Activated naive CD8-positive, alpha-beta T cell treated with anti-CD3 and anti-CD28 coated beads, Interleukin-2, amount 50 U/mL, for 24 hours (primary cell): ENCODE results near the gene TGFBR3L.

Source experiments
- ATAC-seq: fragments of 150-1000 bp; cut with Tn5 transposase; one replicate; pipeline ENCODE4 v1.10.0; 2021
- DNase-seq: peaks from one replicate; pipeline ENCODE4 v3.0.0; 2021
- H3K27ac Mint-ChIP-seq: one replicate; pipeline ENCODE4 v1.8.0; 2021; ENCODE audit warnings: mild to moderate bottlenecking, mixed read lengths
- H3K27me3 Mint-ChIP-seq: one replicate; pipeline ENCODE4 v1.8.0; 2021; ENCODE audit warnings: mixed read lengths
- H3K36me3 Mint-ChIP-seq: one replicate; pipeline ENCODE4 v1.8.0; 2021; ENCODE audit warnings: low read depth, mixed read lengths
- H3K4me1 Mint-ChIP-seq: one replicate; pipeline ENCODE4 v1.8.0; 2021; ENCODE audit warnings: mixed read lengths
- H3K4me3 Mint-ChIP-seq: one replicate; pipeline ENCODE4 v1.8.0; 2021; ENCODE audit warnings: mild to moderate bottlenecking, moderate library complexity, mixed read lengths
- H3K9me3 Mint-ChIP-seq: one replicate; pipeline ENCODE4 v1.8.0; 2021; ENCODE audit warnings: mixed read lengths

TGFBR3L gene

DNA sequence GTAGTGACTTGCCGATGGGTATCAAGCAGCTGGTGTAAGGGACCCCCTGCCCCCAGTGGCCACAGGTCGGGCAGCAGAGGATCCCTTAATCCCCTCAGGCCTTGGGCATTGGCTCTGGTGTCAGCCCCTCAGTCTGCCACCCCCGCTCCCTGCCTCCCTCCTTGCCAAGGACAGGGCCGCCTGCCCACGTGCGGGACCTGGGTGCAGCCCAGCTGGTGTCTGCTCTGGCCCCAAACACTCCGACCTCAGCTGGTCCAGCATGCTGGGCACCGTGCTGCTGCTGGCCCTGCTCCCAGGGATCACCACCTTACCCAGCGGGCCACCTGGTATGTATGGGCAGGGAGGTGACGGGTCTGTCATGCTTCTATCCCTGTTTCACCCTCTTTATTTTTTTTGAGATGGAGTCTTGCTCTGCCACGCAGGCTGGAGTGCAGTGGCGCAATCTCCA lies at the start of gene TGFBR3L:
TSS of gene TGFBR3L (plus strand) at position 233 of the 448 bp plus-strand sequence.
- H3K27ac Mint-ChIP-seq = no peak within 1 kb of the TSS
- DNase-seq (no peak), ATAC-seq (no peak)
- peaks cover 10% of the 10 kb centered on the region for H3K36me3 Mint-ChIP-seq
- peaks cover 29% of the 10 kb centered on the region for H3K27me3 Mint-ChIP-seq
- H3K9me3 Mint-ChIP-seq = no peaks in the 10 kb centered on the region
- H3K4me3 Mint-ChIP-seq = peak within 1 kb of the TSS; percentile 61
- H3K4me1 Mint-ChIP-seq = peaks cover 18% of the 10 kb centered on the region

DNA sequence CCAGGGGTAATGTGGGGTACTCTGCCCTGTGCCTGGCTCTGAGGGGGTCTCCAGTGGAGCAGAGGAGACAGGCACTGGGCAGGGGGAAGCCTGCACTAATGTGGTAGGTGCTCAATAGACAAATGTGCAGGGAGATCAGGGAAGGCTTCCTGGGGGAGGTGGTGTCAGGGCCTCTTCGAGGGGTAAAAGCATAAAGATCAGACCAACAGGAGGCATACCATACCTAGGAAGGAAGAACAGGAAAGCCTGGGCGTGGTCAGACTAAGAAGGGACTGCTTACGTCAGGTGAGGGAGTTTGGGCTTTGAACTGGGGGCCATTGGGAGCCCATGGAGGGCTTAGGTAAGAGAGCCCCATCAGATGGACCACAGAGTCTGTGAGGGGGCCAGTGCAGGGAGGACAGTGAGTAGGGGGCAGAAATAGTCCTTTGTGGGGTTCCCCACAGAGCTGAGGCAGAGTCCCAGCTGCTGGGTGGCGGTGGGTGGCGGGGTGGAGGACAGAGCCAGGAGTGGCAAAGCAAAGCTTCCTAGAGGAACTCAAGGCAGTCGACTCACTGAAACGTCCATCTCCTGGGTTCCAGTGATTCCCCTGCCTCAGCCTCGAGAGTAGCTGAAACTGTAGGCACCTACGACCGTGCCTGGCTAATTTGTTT lies 49.2 kb upstream of the TGFBR3L start:
- peaks cover 21% of the 10 kb centered on the region for H3K4me1 Mint-ChIP-seq
- H3K4me3 Mint-ChIP-seq = no peak overlapping the region
- ATAC-seq = no peak

DNA sequence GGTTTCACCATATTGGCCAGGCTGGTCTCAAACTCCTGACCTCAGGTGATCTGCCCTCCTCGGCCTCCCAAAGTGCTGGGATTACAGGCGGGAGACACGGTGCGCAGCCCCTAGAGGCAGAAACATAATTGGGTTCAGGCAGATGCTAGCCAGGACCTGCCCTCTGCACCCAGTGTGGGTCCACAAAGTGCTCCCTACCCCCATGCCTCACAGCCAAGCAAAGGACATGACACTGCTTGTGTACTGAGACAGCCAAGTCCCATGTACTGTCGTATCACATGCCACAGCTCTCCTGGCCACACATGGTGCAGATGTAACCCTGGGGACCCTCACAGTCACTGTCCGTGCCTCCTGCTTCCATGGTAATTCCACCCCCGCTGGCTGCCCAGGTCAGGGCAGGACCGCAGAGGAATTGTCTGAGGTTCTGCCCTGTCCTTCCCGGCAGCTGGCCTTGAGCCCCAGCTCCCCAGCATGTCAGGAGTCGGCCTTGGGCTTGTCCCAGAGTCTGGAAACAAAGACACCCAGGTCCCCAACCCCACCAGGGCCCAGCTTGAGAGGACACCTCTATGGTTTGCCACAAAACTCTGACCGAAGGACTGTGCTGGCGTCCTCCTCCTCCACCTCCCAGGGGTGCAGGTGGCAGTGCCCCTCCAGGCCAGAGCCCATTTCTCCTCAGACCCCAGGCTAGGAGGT lies 48.1 kb upstream of the TGFBR3L start:
- no peaks in the 10 kb centered on the region for H3K9me3 Mint-ChIP-seq
- peaks cover 42% of the 10 kb centered on the region for H3K27me3 Mint-ChIP-seq
- no peak overlapping the region for H3K27ac Mint-ChIP-seq
- DNase-seq (no peak), ATAC-seq (no peak)
- peaks cover 24% of the 10 kb centered on the region for H3K4me1 Mint-ChIP-seq
- no peak overlapping the region for H3K4me3 Mint-ChIP-seq
- no peaks in the 10 kb centered on the region for H3K36me3 Mint-ChIP-seq

More for the DNA sequence above, 49.2 kb upstream of the TGFBR3L start:
- H3K27ac Mint-ChIP-seq = no peak overlapping the region
- no peaks in the 10 kb centered on the region for H3K36me3 Mint-ChIP-seq
- peaks cover 44% of the 10 kb centered on the region for H3K27me3 Mint-ChIP-seq
- H3K9me3 Mint-ChIP-seq = no peaks in the 10 kb centered on the region
- no peak for DNase-seq

DNA sequence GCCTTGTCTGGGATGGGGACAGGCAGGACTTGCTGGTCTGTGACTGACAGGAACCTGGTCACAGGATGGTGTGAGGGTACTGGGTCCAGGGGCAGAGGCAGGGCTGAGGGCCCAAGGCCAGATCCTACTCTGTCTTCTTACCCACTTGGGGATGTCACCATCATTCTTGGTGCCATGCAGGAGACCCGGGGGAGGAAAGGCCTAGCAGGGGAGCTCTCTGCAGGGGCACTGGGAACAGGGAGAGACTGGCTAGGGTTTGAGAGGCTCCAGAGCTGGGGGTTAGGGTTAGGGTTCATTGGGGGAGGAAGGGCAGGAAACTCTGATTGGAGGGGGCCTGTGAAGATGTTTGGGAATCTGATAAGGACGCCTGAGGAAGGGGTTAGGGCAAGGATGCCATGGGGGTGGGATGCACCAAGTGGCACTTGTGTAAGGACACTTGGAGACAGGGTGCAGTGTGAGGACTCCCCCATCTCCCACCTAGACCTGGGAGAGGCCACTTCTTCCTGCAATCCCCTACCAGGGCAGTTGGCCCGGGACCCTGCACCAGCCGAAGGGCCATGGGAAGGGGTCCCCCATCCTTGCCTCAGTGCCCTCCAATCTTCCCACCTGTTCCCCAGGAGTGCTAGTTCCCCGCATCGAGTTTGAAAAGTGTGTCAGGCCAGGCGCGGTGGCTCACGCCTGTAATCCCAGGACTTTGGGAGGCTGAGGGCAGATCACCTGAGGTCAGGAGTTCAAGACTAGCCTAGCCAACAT lies 47.4 kb upstream of the TGFBR3L start:
- Mint-ChIP-seq H3K27me3 (peaks cover 46% of the 10 kb centered on the region), H3K4me3 (no peak overlapping the region), H3K9me3 (no peaks in the 10 kb centered on the region), H3K27ac (no peak overlapping the region), H3K36me3 (no peaks in the 10 kb centered on the region), H3K4me1 (peaks cover 27% of the 10 kb centered on the region)
- DNase-seq = no peak
- ATAC-seq = no peak

DNA sequence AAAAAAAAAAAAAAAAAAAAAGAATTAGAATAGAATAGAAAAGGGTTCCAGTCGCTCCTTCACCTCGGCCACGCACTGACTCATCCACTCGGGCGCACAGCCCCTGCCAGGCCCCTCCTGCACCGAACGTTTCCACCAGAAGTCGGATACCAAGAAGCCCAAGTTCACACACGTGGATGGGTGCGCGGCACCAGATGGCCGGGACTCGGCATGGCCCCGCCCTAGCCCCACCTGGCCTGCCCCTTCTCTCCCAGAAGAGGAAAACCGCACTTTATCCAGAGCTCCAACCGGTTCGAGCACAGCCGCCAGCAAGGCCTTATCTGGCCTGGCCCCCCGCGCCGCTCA lies 46.3 kb upstream of the TGFBR3L start:
- no peak for DNase-seq
- Mint-ChIP-seq H3K4me3 (peak overlapping the region; percentile 65), H3K4me1 (peaks cover 27% of the 10 kb centered on the region)

DNA sequence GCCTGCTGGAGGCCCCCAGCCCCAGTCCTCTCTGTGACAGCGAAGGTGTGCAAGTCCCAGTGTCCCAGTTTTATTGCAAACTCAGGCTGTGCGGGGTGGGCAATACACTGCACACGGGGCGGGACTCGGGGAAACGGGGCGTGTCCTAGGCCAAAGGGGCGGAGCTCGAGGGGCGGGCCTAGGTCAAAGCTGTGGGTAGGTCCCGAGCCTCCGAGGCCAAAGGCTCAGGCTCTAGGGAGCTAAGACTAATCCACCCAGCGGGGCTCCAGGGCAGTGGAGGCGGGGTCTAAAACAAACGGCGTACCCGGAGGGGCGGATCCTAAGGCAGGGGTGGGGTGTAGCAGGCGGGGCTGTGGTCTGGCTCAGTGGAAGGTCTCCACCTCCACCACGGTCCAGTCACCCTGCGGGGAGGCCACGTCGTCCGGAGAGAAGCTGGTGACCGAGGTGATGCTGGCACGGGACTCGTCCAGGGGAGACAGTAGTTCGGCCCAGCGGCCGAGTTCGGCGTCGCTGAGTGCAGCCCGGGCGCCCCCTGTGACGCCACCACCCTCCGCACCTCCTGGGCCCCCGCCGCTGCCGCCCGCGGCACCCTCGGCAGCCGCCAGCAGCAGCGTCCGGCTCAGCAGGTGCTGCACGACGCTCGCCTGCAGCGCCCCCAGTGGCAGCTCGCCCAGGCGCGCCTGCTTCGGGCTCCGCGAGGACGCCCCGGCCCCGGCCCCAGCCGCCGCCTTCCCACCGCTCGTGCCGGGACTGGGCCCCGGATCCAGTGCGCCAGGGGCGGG lies 45.8 kb upstream of the TGFBR3L start:
- no peaks in the 10 kb centered on the region for H3K36me3 Mint-ChIP-seq

More for the DNA sequence above, 46.3 kb upstream of the TGFBR3L start:
- no peak for ATAC-seq
- H3K9me3 Mint-ChIP-seq = no peaks in the 10 kb centered on the region
- peaks cover 51% of the 10 kb centered on the region for H3K27me3 Mint-ChIP-seq
- H3K36me3 Mint-ChIP-seq = no peaks in the 10 kb centered on the region
- H3K27ac Mint-ChIP-seq = no peak overlapping the region

DNA sequence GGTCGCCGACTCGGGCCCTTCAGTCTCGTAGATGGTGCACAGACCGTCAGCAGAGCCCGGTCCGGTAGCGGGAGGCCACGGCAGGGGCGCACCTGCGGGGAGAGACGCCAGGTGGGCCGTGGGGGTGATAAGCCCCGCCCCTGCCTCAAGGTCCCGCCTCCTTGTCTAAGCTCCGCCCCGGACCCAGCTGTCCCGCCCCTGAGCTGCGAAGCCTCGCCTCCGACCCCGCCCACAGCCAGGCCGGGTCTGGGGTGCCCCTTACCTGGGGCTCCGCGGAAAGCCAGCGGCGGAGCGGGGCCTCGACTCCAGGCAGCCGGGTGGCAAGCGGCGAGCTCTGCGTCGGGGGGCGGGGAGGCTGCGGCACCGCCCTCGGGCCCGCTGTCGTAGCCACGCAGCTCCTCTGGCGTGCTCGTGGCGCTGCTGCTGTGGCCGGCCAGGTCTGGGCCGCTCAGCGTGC lies 45.1 kb upstream of the TGFBR3L start:
- Mint-ChIP-seq H3K4me3 (no peak overlapping the region), H3K4me1 (peaks cover 30% of the 10 kb centered on the region), H3K36me3 (no peaks in the 10 kb centered on the region), H3K9me3 (no peaks in the 10 kb centered on the region), H3K27ac (no peak overlapping the region), H3K27me3 (peaks cover 47% of the 10 kb centered on the region)
- DNase-seq (peak; percentile 75), ATAC-seq (peak; percentile 31)

More for the DNA sequence above, 45.8 kb upstream of the TGFBR3L start:
- Mint-ChIP-seq H3K4me1 (peaks cover 29% of the 10 kb centered on the region), H3K27ac (peak overlapping the region; percentile 42), H3K9me3 (no peaks in the 10 kb centered on the region), H3K27me3 (peaks cover 51% of the 10 kb centered on the region), H3K4me3 (peak overlapping the region; percentile 65)
- peak; percentile 70 for ATAC-seq
- peak; percentile 84 for DNase-seq

DNA sequence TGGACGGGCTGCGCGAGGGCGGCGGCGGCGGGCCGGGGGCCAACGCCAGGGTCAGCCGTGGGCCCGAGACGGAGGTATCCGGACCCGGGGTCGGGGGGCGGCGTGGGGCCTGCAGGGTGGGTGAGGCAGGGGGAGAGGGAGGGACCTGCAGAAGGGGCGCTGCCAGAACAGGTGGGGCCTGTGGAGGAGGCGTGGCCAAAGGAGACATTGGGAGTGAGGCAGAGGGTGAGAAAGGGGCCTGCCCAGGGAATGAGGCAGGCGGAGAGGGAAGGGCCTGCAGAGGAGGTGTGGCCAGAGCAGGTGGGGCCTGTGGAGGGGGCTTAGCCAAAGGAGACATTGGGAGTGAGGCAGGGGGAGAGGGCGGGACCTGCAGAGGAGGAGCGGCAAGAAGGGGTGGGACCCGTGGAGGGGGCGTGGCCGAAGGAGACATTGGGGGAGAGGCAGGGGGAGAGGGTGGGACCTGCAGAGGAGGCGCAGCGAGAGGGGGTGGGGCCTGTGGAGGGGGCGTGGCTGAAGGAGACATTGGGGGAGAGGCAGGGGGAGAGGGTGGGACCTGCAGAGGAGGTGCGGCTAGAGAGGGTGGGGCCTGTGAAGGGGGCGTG lies 44.6 kb upstream of the TGFBR3L start:
- no peak overlapping the region for H3K27ac Mint-ChIP-seq
- H3K36me3 Mint-ChIP-seq = no peaks in the 10 kb centered on the region
- no peak overlapping the region for H3K4me3 Mint-ChIP-seq
- no peaks in the 10 kb centered on the region for H3K9me3 Mint-ChIP-seq
- DNase-seq = peak; percentile 56
- no peak for ATAC-seq
- peaks cover 33% of the 10 kb centered on the region for H3K4me1 Mint-ChIP-seq
- H3K27me3 Mint-ChIP-seq = peaks cover 48% of the 10 kb centered on the region

DNA sequence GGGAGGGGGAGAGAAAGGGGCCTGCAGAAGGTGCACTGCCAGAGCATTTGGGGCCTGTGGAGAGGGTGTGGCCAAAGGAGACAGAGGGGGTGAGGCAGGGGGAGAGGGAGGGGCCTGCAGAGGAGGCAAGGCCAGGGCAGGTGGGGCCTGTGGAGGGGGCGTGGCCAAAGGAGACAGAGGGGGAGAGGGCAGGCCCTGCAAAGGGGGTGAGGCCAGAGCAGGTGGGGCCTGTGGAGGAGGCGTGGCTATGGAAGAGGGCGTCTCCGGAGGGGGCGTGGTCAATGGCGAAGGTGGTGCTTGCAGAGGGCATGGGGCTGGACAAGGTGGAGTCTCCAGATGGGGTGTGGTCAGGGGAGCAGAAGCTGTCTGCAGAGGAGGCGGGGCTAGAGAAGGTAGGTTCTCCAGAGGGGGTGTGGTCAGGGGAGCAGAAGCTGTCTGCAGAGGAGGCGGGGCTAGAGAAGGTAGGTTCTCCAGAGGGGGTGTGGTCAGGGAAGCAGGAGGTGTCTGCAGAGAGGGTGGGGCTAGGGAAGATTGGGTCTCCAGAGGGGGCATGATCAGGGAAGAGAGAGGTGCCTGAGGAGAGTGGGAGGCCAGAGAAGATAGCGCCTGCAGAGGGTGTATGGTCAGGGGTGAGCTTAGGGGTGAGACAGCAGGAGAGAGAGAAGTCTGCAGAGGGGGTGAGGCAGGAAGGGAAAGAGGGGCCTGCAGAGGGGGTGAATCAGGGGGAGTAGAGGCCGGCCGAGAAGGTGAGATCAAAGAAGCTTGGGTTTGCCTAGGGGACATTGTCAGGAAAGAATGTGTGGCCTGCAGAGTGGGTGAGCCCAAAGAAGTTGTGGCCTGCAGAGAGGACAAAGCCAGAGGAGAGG lies 43.8 kb upstream of the TGFBR3L start:
- Mint-ChIP-seq H3K4me1 (peaks cover 30% of the 10 kb centered on the region), H3K27me3 (peaks cover 45% of the 10 kb centered on the region), H3K36me3 (no peaks in the 10 kb centered on the region), H3K4me3 (peak overlapping the region; percentile 27), H3K27ac (no peak overlapping the region), H3K9me3 (no peaks in the 10 kb centered on the region)
- DNase-seq (peak; percentile 68), ATAC-seq (peak; percentile 11)

DNA sequence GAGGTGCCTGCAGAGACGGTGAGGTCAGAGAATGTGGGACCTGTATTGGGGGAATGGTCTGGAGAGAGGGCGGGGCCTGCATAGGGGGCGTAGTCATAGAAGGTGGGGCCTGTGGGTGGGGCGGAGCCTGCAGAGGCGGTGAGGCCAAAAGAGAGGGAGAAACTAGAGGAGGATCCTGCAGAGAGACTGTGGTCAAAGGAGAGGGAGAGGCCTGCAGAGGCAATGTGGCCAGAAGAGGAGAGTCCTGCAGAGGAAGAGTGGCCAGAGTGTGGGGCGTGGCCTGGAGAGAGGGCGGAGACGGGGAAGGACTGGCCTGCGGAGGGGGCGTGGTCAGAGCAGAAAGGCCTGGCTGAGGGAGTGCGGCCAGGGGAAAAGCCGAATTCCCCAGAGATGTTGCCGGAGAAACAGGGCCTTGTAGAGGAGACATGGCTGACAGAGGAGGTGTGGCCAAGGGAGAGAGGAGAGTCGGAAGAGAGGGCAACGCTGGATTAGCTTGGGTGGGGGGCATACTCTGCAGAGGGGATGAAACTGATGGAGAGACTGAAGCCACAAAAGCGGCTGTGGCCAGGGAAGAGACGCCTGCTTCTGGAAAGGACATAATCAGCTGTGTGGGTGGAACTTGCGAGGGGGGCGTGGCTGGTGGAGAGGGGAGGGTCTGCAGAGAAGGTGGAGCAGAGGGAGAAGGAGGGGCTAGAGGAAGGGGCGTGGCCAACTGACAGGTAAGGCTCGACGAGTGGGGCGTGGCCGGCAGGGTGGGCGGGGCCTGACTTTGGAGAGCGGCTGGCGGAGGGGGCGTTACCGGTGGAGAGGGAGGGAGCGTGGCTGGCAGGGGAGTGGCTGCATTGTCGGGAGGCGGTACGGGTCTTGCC lies 43.0 kb upstream of the TGFBR3L start:
- H3K36me3 Mint-ChIP-seq = no peaks in the 10 kb centered on the region
- peaks cover 44% of the 10 kb centered on the region for H3K27me3 Mint-ChIP-seq
- ATAC-seq (peak; percentile 2), DNase-seq (peak; percentile 89)
- peak overlapping the region; percentile 27 for H3K4me3 Mint-ChIP-seq
- H3K27ac Mint-ChIP-seq = peak overlapping the region; percentile 16
- peaks cover 30% of the 10 kb centered on the region for H3K4me1 Mint-ChIP-seq
- H3K9me3 Mint-ChIP-seq = no peaks in the 10 kb centered on the region

DNA sequence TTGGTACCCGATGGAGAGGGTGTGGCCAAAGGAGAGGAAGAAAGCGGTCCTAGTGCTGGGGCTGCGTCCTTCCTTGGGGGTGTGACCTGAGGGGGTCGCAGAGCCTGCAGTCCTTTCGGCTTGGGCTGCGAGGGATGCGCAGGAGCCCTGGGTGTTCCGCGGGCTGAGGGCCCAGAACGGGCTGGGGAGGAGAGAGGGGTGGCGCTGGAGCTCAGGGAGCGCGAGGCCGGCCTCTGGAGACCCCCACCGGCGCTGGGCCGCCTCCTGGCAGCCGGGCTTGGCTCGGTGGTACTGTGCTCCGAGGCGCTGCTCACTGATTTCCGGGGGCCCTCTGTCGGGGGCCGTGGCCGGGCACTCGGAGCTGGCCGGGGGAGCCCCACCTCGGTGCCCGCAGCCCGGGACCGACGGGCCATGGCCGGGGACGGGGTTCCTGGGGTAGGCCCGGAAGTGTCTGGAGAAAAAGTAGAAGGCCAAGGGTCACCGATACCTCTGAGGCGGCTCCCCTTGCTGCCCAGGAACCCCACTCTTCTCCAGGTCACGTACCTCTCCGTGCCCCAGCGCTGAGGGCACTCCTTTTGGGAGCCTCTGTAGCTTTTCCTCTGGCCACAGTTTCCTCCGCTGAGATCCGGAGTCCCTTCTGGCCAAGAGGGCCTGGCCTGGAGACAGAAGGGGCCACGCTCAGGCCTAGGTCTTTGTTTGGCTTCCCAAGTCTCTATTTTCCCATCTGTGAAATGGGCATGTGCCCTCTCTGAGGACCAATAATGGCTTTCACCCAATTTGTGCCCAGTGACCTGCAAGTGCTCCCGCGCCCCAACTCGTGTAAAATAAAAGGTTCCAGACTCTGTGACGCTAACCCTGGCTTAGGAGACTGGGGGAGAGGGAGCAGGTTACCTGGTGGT lies 42.1 kb upstream of the TGFBR3L start:
- Mint-ChIP-seq H3K4me3 (peak overlapping the region; percentile 27), H3K9me3 (no peaks in the 10 kb centered on the region), H3K36me3 (no peaks in the 10 kb centered on the region), H3K27ac (no peak overlapping the region), H3K27me3 (peaks cover 36% of the 10 kb centered on the region), H3K4me1 (peaks cover 30% of the 10 kb centered on the region)
- no peak for DNase-seq
- no peak for ATAC-seq
